Calu3 (cell line): ENCODE data around the gene MMP19. TPM values are rescaled to one million over a fixed set of nuclear protein-coding genes. Genes with fewer than 3 reads are reported as not detected.
"Not testable (repeated sequence)": the region's sequence is repeated elsewhere in the genome, so short reads cannot be mapped to it uniquely, and the experiment has no call there.

Experiments
- BruUV-seq: library from RNA; stranded (reverse); fragments of 400-500 nt; replicated peaks from 2 replicates; lab custom pipeline; 2021; lab: Mats Ljungman, UMichigan
- CTCF ChIA-PET: fragments of 300-600 bp; sonication (Branson Sonifier 250); formaldehyde crosslinking; loops from one replicate; lab custom pipeline; 2022; ENCODE audit warnings: antibody characterized with exemption; lab: Charles Lee
- DNase-seq: peaks from one replicate; pipeline ENCODE4 v3.0.0; 2022
- H3K27ac Mint-ChIP-seq: one replicate; pipeline ENCODE4 v1.8.0; 2022; ENCODE audit warnings: mixed read lengths; ENCODE audit not compliant: unreplicated experiment
- H3K27me3 Mint-ChIP-seq: one replicate; pipeline ENCODE4 v1.8.0; 2022; ENCODE audit warnings: mixed read lengths; ENCODE audit not compliant: unreplicated experiment
- H3K36me3 Mint-ChIP-seq: one replicate; pipeline ENCODE4 v1.8.0; 2022; ENCODE audit warnings: mild to moderate bottlenecking, moderate library complexity, mixed read lengths; ENCODE audit not compliant: insufficient read depth, unreplicated experiment
- H3K4me1 Mint-ChIP-seq: one replicate; pipeline ENCODE4 v1.8.0; 2022; ENCODE audit warnings: mild to moderate bottlenecking, low read depth, mixed read lengths; ENCODE audit not compliant: unreplicated experiment
- H3K4me3 Mint-ChIP-seq: one replicate; pipeline ENCODE4 v1.8.0; 2022; ENCODE audit warnings: mild to moderate bottlenecking, low read depth, moderate library complexity, mixed read lengths; ENCODE audit not compliant: unreplicated experiment
- H3K9me3 Mint-ChIP-seq: one replicate; pipeline ENCODE4 v1.8.0; 2022; ENCODE audit warnings: low read depth, mixed read lengths; ENCODE audit not compliant: unreplicated experiment
- intact Hi-C: fragments of 100-400 bp; cut with micrococcal nuclease; formaldehyde crosslinking; loops from one replicate; pipeline ENCODE4 v1.10.0; 2022; ENCODE audit not compliant: unreplicated experiment
- total RNA-seq: library from RNA; stranded (reverse); gene quantifications from 2 replicates; pipeline ENCODE4 v1.2.3, GENCODE V29; 2022
- TF ChIP-seq, protein P1 (sequence below): fragments of 200-600 bp; IDR thresholded peaks from one replicate; pipeline ENCODE4 v1.8.0; 2022; ENCODE audit warnings: antibody characterized with exemption; ENCODE audit not compliant: unreplicated experiment

MMP19 gene
- total RNA-seq, 1 experiment from 2014 or later = not detected

- no peak overlapping the region for H3K27ac Mint-ChIP-seq
- TF ChIP-seq, protein P1, sequence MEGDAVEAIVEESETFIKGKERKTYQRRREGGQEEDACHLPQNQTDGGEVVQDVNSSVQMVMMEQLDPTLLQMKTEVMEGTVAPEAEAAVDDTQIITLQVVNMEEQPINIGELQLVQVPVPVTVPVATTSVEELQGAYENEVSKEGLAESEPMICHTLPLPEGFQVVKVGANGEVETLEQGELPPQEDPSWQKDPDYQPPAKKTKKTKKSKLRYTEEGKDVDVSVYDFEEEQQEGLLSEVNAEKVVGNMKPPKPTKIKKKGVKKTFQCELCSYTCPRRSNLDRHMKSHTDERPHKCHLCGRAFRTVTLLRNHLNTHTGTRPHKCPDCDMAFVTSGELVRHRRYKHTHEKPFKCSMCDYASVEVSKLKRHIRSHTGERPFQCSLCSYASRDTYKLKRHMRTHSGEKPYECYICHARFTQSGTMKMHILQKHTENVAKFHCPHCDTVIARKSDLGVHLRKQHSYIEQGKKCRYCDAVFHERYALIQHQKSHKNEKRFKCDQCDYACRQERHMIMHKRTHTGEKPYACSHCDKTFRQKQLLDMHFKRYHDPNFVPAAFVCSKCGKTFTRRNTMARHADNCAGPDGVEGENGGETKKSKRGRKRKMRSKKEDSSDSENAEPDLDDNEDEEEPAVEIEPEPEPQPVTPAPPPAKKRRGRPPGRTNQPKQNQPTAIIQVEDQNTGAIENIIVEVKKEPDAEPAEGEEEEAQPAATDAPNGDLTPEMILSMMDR = no peak
- CTCF ChIA-PET = interaction anchor here (1.0 kb wide), 1 partner anchor 12 kb away, joined by 3 read pairs; no protein-coding TSS in a partner anchor
- BruUV-seq = no TSS peak
- H3K27me3 Mint-ChIP-seq = peaks cover 31% of the 10 kb centered on the region
- DNase-seq = no peak
- no peak overlapping the region for H3K4me3 Mint-ChIP-seq
- no peaks in the 10 kb centered on the region for H3K36me3 Mint-ChIP-seq
- H3K4me1 Mint-ChIP-seq = peaks cover 14% of the 10 kb centered on the region
- H3K9me3 Mint-ChIP-seq = no peaks in the 10 kb centered on the region
- intact Hi-C loops = no loop called here
These were observed 695 bp upstream of the MMP19 start for GRCh38 chr12:55843431-55843830.

DNA sequence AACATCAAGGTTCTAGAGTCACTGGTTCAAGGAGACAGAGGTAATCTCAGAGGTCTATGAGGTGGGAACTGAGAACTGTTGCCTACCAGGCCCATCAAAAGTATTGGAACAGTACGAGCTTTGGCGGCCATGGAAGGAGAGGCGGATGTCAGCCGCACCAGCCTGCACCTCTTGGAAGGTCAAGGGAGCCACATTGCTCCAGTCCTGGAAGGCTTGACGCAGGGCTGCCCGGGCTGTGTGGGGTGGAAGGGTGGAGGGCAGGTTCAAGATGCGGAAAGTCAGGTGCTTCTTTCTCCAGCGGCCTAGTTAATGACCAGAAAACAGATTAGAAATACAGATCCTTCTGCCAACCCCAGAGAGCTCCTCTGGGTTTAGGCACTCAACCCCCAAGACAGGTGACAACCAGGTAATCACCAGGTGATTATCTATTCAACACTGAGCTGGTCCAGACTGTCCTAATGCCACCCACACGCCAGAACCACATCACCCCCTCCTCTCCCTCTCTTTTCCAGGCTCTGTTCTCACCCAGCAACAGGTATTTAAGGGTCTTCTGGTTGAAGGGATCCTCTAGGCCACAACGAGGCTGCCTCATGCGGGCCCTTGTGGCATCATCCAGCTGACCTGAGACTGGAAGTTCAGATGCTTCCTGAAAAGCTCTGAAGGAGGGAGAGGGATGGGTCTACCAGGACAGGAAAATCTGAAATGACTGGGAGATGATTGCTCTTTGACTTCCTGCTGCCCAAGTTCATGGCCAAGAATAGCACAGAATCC is 2.0 kb downstream of the MMP19 start:
- intact Hi-C loops = no loop called here
- CTCF ChIA-PET = interaction anchor here (0.5 kb wide), 1 partner anchor 822 kb away, joined by 3 read pairs; no protein-coding TSS in a partner anchor

GRCh38 chr12:55839345-55840140 is 3.2 kb downstream of the MMP19 start:
- TF ChIP-seq, protein P1 = no peak
- no peak for DNase-seq
- CTCF ChIA-PET = interaction anchor here (0.5 to 0.7 kb wide), 2 partner anchors 194 to 1755 kb away, joined by 4 to 7 read pairs; no protein-coding TSS in a partner anchor

More for the DNA sequence above, 2.0 kb downstream of the MMP19 start:
- Mint-ChIP-seq H3K9me3 (no peaks in the 10 kb centered on the region), H3K27ac (no peak overlapping the region), H3K4me1 (peaks cover 7% of the 10 kb centered on the region), H3K27me3 (peaks cover 24% of the 10 kb centered on the region), H3K36me3 (no peaks in the 10 kb centered on the region), H3K4me3 (no peak overlapping the region)
- DNase-seq = no peak
- TF ChIP-seq, protein P1 = no peak
- BruUV-seq = no TSS peak

GRCh38 chr12:55838361-55838760 is 4.4 kb downstream of the MMP19 start:
- Mint-ChIP-seq H3K27ac (no peak overlapping the region), H3K4me3 (no peak overlapping the region), H3K36me3 (no peaks in the 10 kb centered on the region), H3K9me3 (no peaks in the 10 kb centered on the region), H3K27me3 (peaks cover 26% of the 10 kb centered on the region), H3K4me1 (peaks cover 7% of the 10 kb centered on the region)
- no TSS peak for BruUV-seq
- no peak for DNase-seq
- TF ChIP-seq, protein P1 = no peak
- CTCF ChIA-PET = interaction anchor here (0.7 kb wide), 1 partner anchor 37 kb away, joined by 6 read pairs; no protein-coding TSS in a partner anchor
- intact Hi-C loops = no loop called here

More at GRCh38 chr12:55839345-55840140, 3.2 kb downstream of the MMP19 start:
- no TSS peak for BruUV-seq
- Mint-ChIP-seq H3K4me1 (peaks cover 7% of the 10 kb centered on the region), H3K36me3 (no peaks in the 10 kb centered on the region), H3K27me3 (peaks cover 26% of the 10 kb centered on the region), H3K9me3 (no peaks in the 10 kb centered on the region), H3K27ac (no peak overlapping the region), H3K4me3 (no peak overlapping the region)
- intact Hi-C loops = no loop called here

DNA sequence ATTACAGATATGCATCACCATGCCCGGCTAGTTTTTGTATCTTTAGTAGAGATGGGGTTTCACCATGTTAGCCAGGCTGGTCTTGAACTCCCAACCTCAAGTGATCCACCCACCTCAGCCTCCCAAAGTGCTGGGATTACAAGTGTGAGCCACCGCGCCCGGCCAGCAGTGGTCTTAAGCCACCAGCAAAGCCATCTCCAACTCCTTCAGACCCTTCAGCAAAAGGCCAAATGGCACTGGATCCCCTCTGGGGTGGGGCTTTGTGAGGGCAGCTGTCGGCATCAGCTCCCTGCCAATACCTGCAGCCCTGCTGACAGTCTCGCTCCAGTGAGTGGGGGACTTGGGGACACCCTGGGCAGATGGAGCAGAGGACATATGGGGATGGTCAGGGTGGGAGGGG is 8.3 kb downstream of the MMP19 start:
- H3K27me3 Mint-ChIP-seq = peaks cover 11% of the 10 kb centered on the region
- BruUV-seq, H3K4me3 Mint-ChIP-seq, H3K9me3 Mint-ChIP-seq, intact Hi-C loops, H3K27ac Mint-ChIP-seq, DNase-seq: not testable (repeated sequence)
- H3K36me3 Mint-ChIP-seq = peaks cover 23% of the 10 kb centered on the region
- peaks cover 13% of the 10 kb centered on the region for H3K4me1 Mint-ChIP-seq
- CTCF ChIA-PET = interaction anchor here (0.6 kb wide), 1 partner anchor 1524 kb away, joined by 6 read pairs; no protein-coding TSS in a partner anchor
